22Rv1 (cell line): ENCODE results near the gene CLDN18.

Experiments used
- H3K27ac ChIP-seq: fragments of 450-650 bp; 2 replicates; pipeline ENCODE4 v1.5.1; 2017
- CTCF ChIP-seq: fragments of 450-650 bp; IDR thresholded peaks from 2 replicates; pipeline ENCODE4 v1.5.1; 2017; ENCODE audit warnings: mild to moderate bottlenecking
- ZFX ChIP-seq: fragments of 450-650 bp; IDR thresholded peaks from 2 replicates; pipeline ENCODE4 v1.6.1; 2017; ENCODE audit warnings: antibody characterized with exemption, borderline replicate concordance

CLDN18 gene

GRCh38 chr3:138007898-138008297 lies 2.1 kb upstream of the CLDN18 start:
- no peak overlapping the region for H3K27ac ChIP-seq
- no peak for TF ChIP-seq CTCF
- TF ChIP-seq ZFX: no peak

- TF ChIP-seq ZFX (no peak), CTCF (no peak)
- H3K27ac ChIP-seq: no peak overlapping the region
Measured at GRCh38 chr3:138010273-138010590, 267 bp downstream of the CLDN18 start.

GRCh38 chr3:138011722-138012121 lies 1.8 kb downstream of the CLDN18 start:
- no peak for TF ChIP-seq ZFX
- no peak overlapping the region for H3K27ac ChIP-seq

- TF ChIP-seq ZFX (no peak), CTCF (no peak)
- no peak overlapping the region for H3K27ac ChIP-seq
Measured at GRCh38 chr3:138012526-138012925, 2.6 kb downstream of the CLDN18 start.

GRCh38 chr3:138016065-138016464 lies 6.1 kb downstream of the CLDN18 start:
- no peak overlapping the region for H3K27ac ChIP-seq
- no peak for TF ChIP-seq ZFX
- no peak for TF ChIP-seq CTCF

- TF ChIP-seq CTCF (no peak), ZFX (no peak)
- no peak overlapping the region for H3K27ac ChIP-seq
Measured at GRCh38 chr3:138019281-138020069, 9.5 kb downstream of the CLDN18 start.

- no peak for TF ChIP-seq CTCF
- TF ChIP-seq ZFX: no peak
- H3K27ac ChIP-seq: no peak overlapping the region
Measured at GRCh38 chr3:138023754-138024153, 13.8 kb downstream of the CLDN18 start.

- H3K27ac ChIP-seq: no peak overlapping the region
- TF ChIP-seq CTCF (no peak), ZFX (no peak)
Measured at GRCh38 chr3:138025553-138025952, 15.6 kb downstream of the CLDN18 start.
